Astrocyte (in vitro differentiated cells and primary cell): ENCODE data around the gene DSCAM. TPM values are rescaled to one million over a fixed set of nuclear protein-coding genes. Genes with fewer than 3 reads are reported as not detected.

Source experiments
- DNase-seq: peaks from one replicate; pipeline ENCODE4 v3.0.0-alpha.2; 2010; ENCODE audit warnings: low read depth
- FAIRE-seq: peaks from 2 replicates; lab custom pipeline; 2011; peaks lifted over from hg19 to GRCh38; lab: Jason Lieb, UNC
- H2AFZ ChIP-seq: 2 replicates; pipeline ENCODE4 v1.6.0; 2012; ENCODE audit warnings: low read depth, low read length, inconsistent platforms
- H3K27ac ChIP-seq: 2 replicates; pipeline ENCODE4 v1.5.1; 2011; ENCODE audit warnings: low read depth, low read length, inconsistent platforms
- H3K27me3 ChIP-seq: 2 replicates; pipeline ENCODE4 v1.6.0; 2011; ENCODE audit warnings: low read length, inconsistent platforms; ENCODE audit not compliant: insufficient read depth
- H3K36me3 ChIP-seq: 2 replicates; pipeline ENCODE4 v1.5.1; 2011; ENCODE audit warnings: low read length, inconsistent platforms; ENCODE audit not compliant: insufficient read depth
- H3K4me1 ChIP-seq: 2 replicates; pipeline ENCODE4 v1.5.1; 2011; ENCODE audit warnings: low read length, inconsistent platforms; ENCODE audit not compliant: insufficient read depth
- H3K4me2 ChIP-seq: 2 replicates; pipeline ENCODE4 v1.6.0; 2012; ENCODE audit warnings: low read length, inconsistent platforms
- H3K4me3 ChIP-seq: 2 replicates; pipeline ENCODE4 v1.5.1; 2011; ENCODE audit warnings: low read depth, mild to moderate bottlenecking, low read length, inconsistent platforms; ENCODE audit not compliant: insufficient read depth
- H3K79me2 ChIP-seq: 2 replicates; pipeline ENCODE4 v1.6.0; 2012; ENCODE audit warnings: mild to moderate bottlenecking, low read length, inconsistent platforms; ENCODE audit not compliant: insufficient read depth
- H3K9ac ChIP-seq: 2 replicates; pipeline ENCODE4 v1.6.0; 2012; ENCODE audit warnings: mild to moderate bottlenecking, low read length, inconsistent platforms
- H3K9me3 ChIP-seq: 2 replicates; pipeline ENCODE4 v1.5.1; 2012; ENCODE audit warnings: low read depth, mild to moderate bottlenecking, low read length, inconsistent platforms; ENCODE audit not compliant: insufficient read depth
- H4K20me1 ChIP-seq: 2 replicates; pipeline ENCODE4 v1.6.0; 2012; ENCODE audit warnings: low read length, inconsistent platforms; ENCODE audit not compliant: insufficient read depth
- H3K27ac Mint-ChIP-seq: one replicate; pipeline ENCODE4 v1.8.0; 2021; ENCODE audit warnings: mild to moderate bottlenecking, mixed read lengths; ENCODE audit not compliant: unreplicated experiment
- H3K27me3 Mint-ChIP-seq: one replicate; pipeline ENCODE4 v1.8.0; 2021; ENCODE audit warnings: low read depth, mixed read lengths; ENCODE audit not compliant: unreplicated experiment
- H3K36me3 Mint-ChIP-seq: one replicate; pipeline ENCODE4 v1.8.0; 2021; ENCODE audit warnings: low read depth, mixed read lengths; ENCODE audit not compliant: unreplicated experiment
- H3K4me1 Mint-ChIP-seq: one replicate; pipeline ENCODE4 v1.8.0; 2021; ENCODE audit warnings: low read depth, mixed read lengths; ENCODE audit not compliant: unreplicated experiment
- H3K4me3 Mint-ChIP-seq: one replicate; pipeline ENCODE4 v1.8.0; 2021; ENCODE audit warnings: mild to moderate bottlenecking, moderate library complexity, mixed read lengths; ENCODE audit not compliant: unreplicated experiment
- H3K9me3 Mint-ChIP-seq: one replicate; pipeline ENCODE4 v1.8.0; 2021; ENCODE audit warnings: mild to moderate bottlenecking, mixed read lengths; ENCODE audit not compliant: unreplicated experiment
- EZH2 ChIP-seq: IDR thresholded peaks from 2 replicates; pipeline ENCODE4 v1.6.1; 2012; ENCODE audit warnings: mild to moderate bottlenecking, low read length, inconsistent platforms; ENCODE audit not compliant: insufficient read depth
- total RNA-seq: library from RNA; stranded (reverse); gene quantifications from 2 replicates; pipeline ENCODE4 v1.2.1, GENCODE V29; 2021
- TF ChIP-seq, protein P1 (sequence below): IDR thresholded peaks from 2 replicates; pipeline ENCODE4 v1.5.1; 2011; ENCODE audit warnings: low read depth, mild to moderate bottlenecking, inconsistent platforms, low read length, moderate library complexity; ENCODE audit not compliant: insufficient read depth

DSCAM gene
- total RNA-seq, 1 donor from 2014 or later: 0.18 TPM

DNA sequence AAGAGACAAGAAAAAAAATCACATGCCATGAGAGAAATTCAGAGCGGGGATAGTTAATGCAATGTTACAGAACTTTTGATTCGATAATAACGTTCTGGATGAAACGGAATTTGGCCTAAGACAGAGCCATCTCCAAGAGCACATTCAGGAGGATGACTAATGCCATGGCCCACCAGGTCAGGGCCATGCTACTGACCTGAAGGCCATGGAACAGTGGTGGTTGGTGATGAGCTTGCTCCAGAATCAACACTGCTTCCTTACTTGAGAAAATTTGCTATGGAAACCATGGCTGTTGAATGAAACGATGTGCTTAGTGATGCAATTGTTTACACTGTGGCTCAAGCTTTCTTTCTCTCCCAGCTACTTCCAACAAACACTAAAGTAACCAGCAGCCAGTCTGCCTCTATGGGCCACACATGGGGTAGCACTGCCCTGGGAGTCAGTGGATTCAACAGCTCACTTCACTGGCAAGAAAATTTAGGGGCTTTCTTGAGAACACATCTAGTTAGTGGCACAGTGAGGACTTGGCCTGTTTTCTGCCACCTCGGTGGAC lies 680.6 kb downstream of the DSCAM start:
- FAIRE-seq: no peak
- Histone ChIP-seq H2AFZ (peak overlapping the region; percentile 43), H3K9me3 (peaks cover 3% of the 10 kb centered on the region), H3K27me3 (no peaks in the 10 kb centered on the region), H3K36me3 (no peaks in the 10 kb centered on the region), H3K9ac (peak overlapping the region; percentile 56), H4K20me1 (no peaks in the 10 kb centered on the region), H3K79me2 (no peaks in the 10 kb centered on the region), H3K4me3 (no peak overlapping the region), H3K4me2 (peak overlapping the region; percentile 69), H3K27ac (peak overlapping the region; percentile 60), H3K4me1 (peaks cover 13% of the 10 kb centered on the region)
- H3K4me3 Mint-ChIP-seq: no peak overlapping the region
- H3K27me3 Mint-ChIP-seq: no peaks in the 10 kb centered on the region
- DNase-seq: peak; percentile 62
- H3K4me1 Mint-ChIP-seq: no peaks in the 10 kb centered on the region
- H3K36me3 Mint-ChIP-seq: no peaks in the 10 kb centered on the region
- no peak for TF ChIP-seq EZH2
- TF ChIP-seq, protein P1, sequence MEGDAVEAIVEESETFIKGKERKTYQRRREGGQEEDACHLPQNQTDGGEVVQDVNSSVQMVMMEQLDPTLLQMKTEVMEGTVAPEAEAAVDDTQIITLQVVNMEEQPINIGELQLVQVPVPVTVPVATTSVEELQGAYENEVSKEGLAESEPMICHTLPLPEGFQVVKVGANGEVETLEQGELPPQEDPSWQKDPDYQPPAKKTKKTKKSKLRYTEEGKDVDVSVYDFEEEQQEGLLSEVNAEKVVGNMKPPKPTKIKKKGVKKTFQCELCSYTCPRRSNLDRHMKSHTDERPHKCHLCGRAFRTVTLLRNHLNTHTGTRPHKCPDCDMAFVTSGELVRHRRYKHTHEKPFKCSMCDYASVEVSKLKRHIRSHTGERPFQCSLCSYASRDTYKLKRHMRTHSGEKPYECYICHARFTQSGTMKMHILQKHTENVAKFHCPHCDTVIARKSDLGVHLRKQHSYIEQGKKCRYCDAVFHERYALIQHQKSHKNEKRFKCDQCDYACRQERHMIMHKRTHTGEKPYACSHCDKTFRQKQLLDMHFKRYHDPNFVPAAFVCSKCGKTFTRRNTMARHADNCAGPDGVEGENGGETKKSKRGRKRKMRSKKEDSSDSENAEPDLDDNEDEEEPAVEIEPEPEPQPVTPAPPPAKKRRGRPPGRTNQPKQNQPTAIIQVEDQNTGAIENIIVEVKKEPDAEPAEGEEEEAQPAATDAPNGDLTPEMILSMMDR: peak; percentile 36
- no peaks in the 10 kb centered on the region for H3K9me3 Mint-ChIP-seq
- H3K27ac Mint-ChIP-seq: no peak overlapping the region

DNA sequence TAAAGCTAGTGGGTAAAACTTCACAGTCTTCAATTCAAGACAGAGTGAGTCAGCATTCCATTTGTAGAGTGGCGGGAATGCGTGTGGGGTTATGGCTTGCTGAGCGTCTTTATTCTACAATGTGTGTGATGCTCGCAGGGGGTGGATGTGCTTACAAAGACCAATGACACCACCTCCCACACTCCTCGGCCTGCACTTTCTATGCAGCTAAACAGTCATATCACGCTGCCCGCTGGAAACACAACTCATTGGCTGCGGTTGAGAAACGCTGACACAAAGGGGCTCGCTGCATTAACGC lies 681.2 kb downstream of the DSCAM start:
- H3K36me3 ChIP-seq: no peaks in the 10 kb centered on the region
- no peaks in the 10 kb centered on the region for H3K27me3 Mint-ChIP-seq

More for the DNA sequence above, 681.2 kb downstream of the DSCAM start:
- Histone ChIP-seq H3K27me3 (no peaks in the 10 kb centered on the region), H4K20me1 (no peaks in the 10 kb centered on the region), H3K79me2 (no peaks in the 10 kb centered on the region), H3K9ac (peak overlapping the region; percentile 56), H3K4me1 (peaks cover 13% of the 10 kb centered on the region), H3K4me3 (no peak overlapping the region), H2AFZ (peak overlapping the region; percentile 27), H3K27ac (peak overlapping the region; percentile 60), H3K4me2 (peak overlapping the region; percentile 69), H3K9me3 (peaks cover 3% of the 10 kb centered on the region)
- Mint-ChIP-seq H3K9me3 (no peaks in the 10 kb centered on the region), H3K4me3 (no peak overlapping the region), H3K36me3 (no peaks in the 10 kb centered on the region), H3K27ac (no peak overlapping the region), H3K4me1 (no peaks in the 10 kb centered on the region)
- FAIRE-seq (no peak), DNase-seq (peak; percentile 74)
- TF ChIP-seq, protein P1: no peak
- no peak for TF ChIP-seq EZH2
